Skeletal muscle tissue (tissue), 4 donors: Measurements from ENCODE around the gene SHISAL2B. TPM values are rescaled to one million over a fixed set of nuclear protein-coding genes. Genes with fewer than 3 reads are reported as not detected.
"Not testable (repeated sequence)": the region's sequence is repeated elsewhere in the genome, so short reads cannot be mapped to it uniquely, and the experiment has no call there.

Source experiments
- H3K27ac ChIP-seq: one replicate; pipeline ENCODE4 v1.7.0; 2013; ENCODE audit warnings: mild to moderate bottlenecking, low read depth, low read length, inconsistent platforms
- H3K27me3 ChIP-seq, 3 donors: one replicate each; pipeline ENCODE4 v1.7.0; 2013; ENCODE audit warnings: low read length in 3 of 3; ENCODE audit not compliant: control insufficient read depth in 3 of 3, insufficient read depth in 3 of 3
- H3K36me3 ChIP-seq, 3 donors: one replicate each; pipeline ENCODE4 v1.7.0; 2013; ENCODE audit warnings: low read length in 3 of 3; ENCODE audit not compliant: control insufficient read depth in 3 of 3, insufficient read depth in 3 of 3
- H3K4me1 ChIP-seq, 3 donors: one replicate each; pipeline ENCODE4 v1.7.0; 2013; ENCODE audit warnings: low read length in 3 of 3, mild to moderate bottlenecking in 3 of 3; ENCODE audit not compliant: control insufficient read depth in 3 of 3, insufficient read depth in 3 of 3
- H3K4me3 ChIP-seq, 3 donors: one replicate each; pipeline ENCODE4 v1.7.0; 2013; ENCODE audit warnings: low read length in 3 of 3
- H3K9ac ChIP-seq, 3 donors: one replicate each; pipeline ENCODE4 v1.7.0; 2013; ENCODE audit warnings: low read length in 3 of 3, mild to moderate bottlenecking in 3 of 3, moderate library complexity in 2 of 3, low read depth in 1 of 3
- H3K9me3 ChIP-seq, 3 donors: one replicate each; pipeline ENCODE4 v1.7.0; 2013; ENCODE audit warnings: low read length in 3 of 3; ENCODE audit not compliant: control insufficient read depth in 3 of 3
- total RNA-seq: library from RNA; depleted of rRNA; stranded (reverse); fragments of >200 nt; gene quantifications from one replicate; pipeline ENCODE4 v1.2.3, GENCODE V29; 2014
- donor health status: Osteomylitis.

Gene SHISAL2B
- total RNA-seq, 1 donor from 2014 or later = not detected

GRCh38 chr5:64691291-64691690 lies 988 bp downstream of the SHISAL2B start:
- H3K4me3 ChIP-seq = peak overlapping the region in 1 of 3 donors; percentile 60
- H3K27me3 ChIP-seq = peaks cover 12 to 23% (median 23%) of the 10 kb centered on the region in 3 donors
- H3K9ac ChIP-seq = no peak overlapping the region
- no peak overlapping the region for H3K27ac ChIP-seq
- no peaks in the 10 kb centered on the region for H3K36me3 ChIP-seq
- H3K4me1 ChIP-seq = peaks cover 0 to 8% (median 5%) of the 10 kb centered on the region in 3 donors
- H3K9me3 ChIP-seq = no peaks in the 10 kb centered on the region

- H3K4me1 ChIP-seq = peaks cover 0 to 8% (median 5%) of the 10 kb centered on the region in 3 donors
Observed at GRCh38 chr5:64693636-64694035, 3.3 kb downstream of the SHISAL2B start.

GRCh38 chr5:64696414-64696813 lies 6.1 kb downstream of the SHISAL2B start:
- not testable (repeated sequence) for H3K9me3 ChIP-seq, H3K4me1 ChIP-seq, H3K27me3 ChIP-seq, H3K4me3 ChIP-seq, H3K27ac ChIP-seq, H3K9ac ChIP-seq, H3K36me3 ChIP-seq

More at GRCh38 chr5:64693636-64694035, 3.3 kb downstream of the SHISAL2B start:
- H3K27ac ChIP-seq = no peak overlapping the region
- H3K4me3 ChIP-seq = no peak overlapping the region
- H3K36me3 ChIP-seq = no peaks in the 10 kb centered on the region
- no peak overlapping the region for H3K9ac ChIP-seq
- H3K27me3 ChIP-seq = peaks cover 12 to 23% (median 23%) of the 10 kb centered on the region in 3 donors
- H3K9me3 ChIP-seq = no peaks in the 10 kb centered on the region

GRCh38 chr5:64700765-64701164 lies 10.5 kb downstream of the SHISAL2B start:
- no peak overlapping the region for H3K9ac ChIP-seq
- H3K9me3 ChIP-seq = no peaks in the 10 kb centered on the region
- peaks cover 0 to 4% (median 0%) of the 10 kb centered on the region in 3 donors for H3K27me3 ChIP-seq
- no peaks in the 10 kb centered on the region for H3K36me3 ChIP-seq
- no peaks in the 10 kb centered on the region for H3K4me1 ChIP-seq
- H3K4me3 ChIP-seq = no peak overlapping the region
- no peak overlapping the region for H3K27ac ChIP-seq

- H3K4me3 ChIP-seq, H3K9ac ChIP-seq, H3K9me3 ChIP-seq, H3K27ac ChIP-seq, H3K27me3 ChIP-seq, H3K4me1 ChIP-seq, H3K36me3 ChIP-seq: not testable (repeated sequence)
Observed at GRCh38 chr5:64706074-64706473, 15.8 kb downstream of the SHISAL2B start.

- H3K36me3 ChIP-seq = no peaks in the 10 kb centered on the region
- H3K27ac ChIP-seq = no peak overlapping the region
- no peak overlapping the region for H3K9ac ChIP-seq
- no peak overlapping the region for H3K4me3 ChIP-seq
- no peaks in the 10 kb centered on the region for H3K4me1 ChIP-seq
- peaks cover 0 to 4% (median 0%) of the 10 kb centered on the region in 3 donors for H3K27me3 ChIP-seq
- no peaks in the 10 kb centered on the region for H3K9me3 ChIP-seq
Observed at GRCh38 chr5:64707191-64707590, 16.9 kb downstream of the SHISAL2B start.

GRCh38 chr5:64714495-64714894 lies 24.2 kb downstream of the SHISAL2B start:
- not testable (repeated sequence) for H3K4me1 ChIP-seq, H3K36me3 ChIP-seq, H3K9ac ChIP-seq, H3K9me3 ChIP-seq, H3K27ac ChIP-seq, H3K4me3 ChIP-seq, H3K27me3 ChIP-seq

- Histone ChIP-seq H3K4me3 (no peak overlapping the region), H3K36me3 (peaks cover 0 to 16% (median 12%) of the 10 kb centered on the region in 3 donors), H3K4me1 (no peaks in the 10 kb centered on the region), H3K9me3 (no peaks in the 10 kb centered on the region), H3K27me3 (no peaks in the 10 kb centered on the region), H3K9ac (no peak overlapping the region), H3K27ac (no peak overlapping the region)
Observed at GRCh38 chr5:64722588-64722987, 32.3 kb downstream of the SHISAL2B start.

- H3K9ac ChIP-seq = no peak overlapping the region
- H3K27me3 ChIP-seq = no peaks in the 10 kb centered on the region
- H3K36me3 ChIP-seq = peaks cover 0 to 19% (median 8%) of the 10 kb centered on the region in 3 donors
- no peaks in the 10 kb centered on the region for H3K9me3 ChIP-seq
- H3K4me1 ChIP-seq = no peaks in the 10 kb centered on the region
- no peak overlapping the region for H3K4me3 ChIP-seq
- H3K27ac ChIP-seq = no peak overlapping the region
Observed at GRCh38 chr5:64727150-64727549, 36.8 kb downstream of the SHISAL2B start.

- H3K9me3 ChIP-seq = no peaks in the 10 kb centered on the region
Observed at GRCh38 chr5:64742411-64742810, 52.1 kb downstream of the SHISAL2B start.

More at GRCh38 chr5:64742411-64742810, 52.1 kb downstream of the SHISAL2B start:
- no peaks in the 10 kb centered on the region for H3K27me3 ChIP-seq
- peaks cover 2 to 17% (median 15%) of the 10 kb centered on the region in 3 donors for H3K36me3 ChIP-seq
- H3K9ac ChIP-seq = no peak overlapping the region
- peaks cover 0 to 6% (median 2%) of the 10 kb centered on the region in 3 donors for H3K4me1 ChIP-seq
- no peak overlapping the region for H3K4me3 ChIP-seq
- H3K27ac ChIP-seq = no peak overlapping the region
